Measurements from ENCODE around the gene FAR2. TPM values are rescaled to one million over a fixed set of nuclear protein-coding genes. Genes with fewer than 3 reads are reported as not detected.

Gene FAR2
- total and polyA plus RNA-seq, 2 experiments from 2014 or later, result 18.7 to 22.6 TPM

DNA sequence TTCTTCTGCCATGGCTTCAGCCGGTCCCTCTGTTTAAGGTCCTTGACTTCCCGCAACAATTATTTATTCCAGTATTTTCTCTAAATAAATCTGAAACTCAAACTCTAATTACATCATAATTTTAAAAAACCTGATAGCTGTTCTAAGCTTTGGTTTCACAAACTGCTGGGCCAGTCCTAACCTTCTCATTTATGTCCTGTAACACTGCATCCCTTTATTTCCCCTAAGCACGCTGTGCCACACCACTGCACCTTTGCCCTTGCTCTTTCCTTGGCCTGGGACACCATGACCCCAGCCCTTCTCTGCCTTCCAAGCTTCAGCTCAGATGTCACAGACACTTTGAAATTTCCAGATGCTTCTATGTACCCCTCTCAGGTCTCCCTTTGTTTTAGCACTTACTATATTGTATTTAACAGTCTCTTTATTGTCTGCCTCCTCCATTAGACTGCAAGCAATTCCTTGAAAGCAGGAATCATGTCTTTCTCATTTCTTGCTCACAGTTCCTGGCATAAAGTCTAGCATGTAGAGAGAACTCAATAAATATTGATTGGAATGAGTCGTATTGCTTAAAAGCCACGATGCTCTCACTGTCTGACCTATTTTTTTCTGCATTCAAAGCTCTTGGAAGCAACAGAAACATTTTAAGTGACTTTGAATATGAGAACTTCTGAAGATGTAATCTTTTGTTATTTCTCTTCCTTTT, 120.8 kb downstream of the FAR2 start:
- ATAC-seq, result no peak
- peaks cover 3% of the 10 kb centered on the region; the same call in 1 of the 3 replicates for H3K36me3 Mint-ChIP-seq (ENCODE audit: low read depth)
- H3K27ac ChIP-seq (ENCODE audit: low read depth), result no peak overlapping the region
- no peak overlapping the region for H3K4me3 ChIP-seq
- H3K79me2 ChIP-seq (replicated peaks; ENCODE audit: insufficient read depth), result no peaks in the 10 kb centered on the region
- H3K4me1 Mint-ChIP-seq, result peaks cover 9% of the 10 kb centered on the region
- H3K27me3 ChIP-seq (ENCODE audit: insufficient read depth), result no peaks in the 10 kb centered on the region
- H3F3A ChIP-seq (replicated peaks; ENCODE audit: low read depth), result no peaks in the 10 kb centered on the region
- H4K20me1 ChIP-seq (replicated peaks; ENCODE audit: insufficient read depth), result no peaks in the 10 kb centered on the region
- H3K27ac Mint-ChIP-seq, result no peak overlapping the region
- H3K27me3 Mint-ChIP-seq (ENCODE audit: insufficient read depth, low read depth, poor library complexity), result peaks cover 2% of the 10 kb centered on the region
- no peak for DNase-seq (ENCODE audit: low spot score)
- no peaks in the 10 kb centered on the region for H3K9me3 Mint-ChIP-seq
- H3K36me3 ChIP-seq (ENCODE audit: insufficient read depth), result no peaks in the 10 kb centered on the region
- no peaks in the 10 kb centered on the region for H3K9me2 ChIP-seq (ENCODE audit: insufficient read depth)
- H3K4me3 Mint-ChIP-seq, result no peak overlapping the region
- no peak overlapping the region for H3K4me2 ChIP-seq
- no peak overlapping the region for H2AFZ ChIP-seq
- TF ChIP-seq EZH2phosphoT487 (IDR thresholded peaks at IDR 0.05; ENCODE audit: unreplicated experiment) (no peak), NANOG (IDR thresholded peaks at IDR 0.05; ENCODE audit: borderline replicate concordance) (no peak), ZNF462 (CRISPR knock-in tag; IDR thresholded peaks at IDR 0.05) (no peak), CTCF (conservative IDR thresholded peaks at IDR 0.05; ENCODE audit: low read depth in 2 of 2) (no peak), EZH2 (IDR thresholded peaks at IDR 0.05; ENCODE audit: low read depth, unreplicated experiment) (no peak), REST (IDR thresholded peaks at IDR 0.05; ENCODE audit: unreplicated experiment) (no peak), JUNB (IDR thresholded peaks at IDR 0.05; ENCODE audit: unreplicated experiment) (no peak), ZNF331 (CRISPR knock-in tag; IDR thresholded peaks at IDR 0.05; ENCODE audit: low read depth) (no peak), STAT1 (IDR thresholded peaks at IDR 0.05; ENCODE audit: unreplicated experiment) (no peak), POLR2AphosphoS5 (IDR thresholded peaks at IDR 0.05; ENCODE audit: low read depth) (no peak), ZNF114 (CRISPR knock-in tag; IDR thresholded peaks at IDR 0.05) (no peak)
- H3K4me1 ChIP-seq (ENCODE audit: insufficient read depth), result peaks cover 6% of the 10 kb centered on the region

Measured in GM23338 (cell line).